GM10266 (cell line): Measurements from ENCODE around the gene ADIPOR1.
"Not testable (repeated sequence)": the region's sequence is repeated elsewhere in the genome, so short reads cannot be mapped to it uniquely, and the experiment has no call there.

Experiments used
- DNase-seq: peaks from one replicate; pipeline ENCODE4 v3.0.0; 2012; ENCODE audit errors: extremely low spot score
- CTCF ChIP-seq: IDR thresholded peaks from 2 replicates; pipeline ENCODE4 v1.5.1; 2012; ENCODE audit warnings: mild to moderate bottlenecking, low read depth; ENCODE audit not compliant: control insufficient read depth, insufficient read depth; ENCODE audit errors: missing control alignments

Gene ADIPOR1

DNA sequence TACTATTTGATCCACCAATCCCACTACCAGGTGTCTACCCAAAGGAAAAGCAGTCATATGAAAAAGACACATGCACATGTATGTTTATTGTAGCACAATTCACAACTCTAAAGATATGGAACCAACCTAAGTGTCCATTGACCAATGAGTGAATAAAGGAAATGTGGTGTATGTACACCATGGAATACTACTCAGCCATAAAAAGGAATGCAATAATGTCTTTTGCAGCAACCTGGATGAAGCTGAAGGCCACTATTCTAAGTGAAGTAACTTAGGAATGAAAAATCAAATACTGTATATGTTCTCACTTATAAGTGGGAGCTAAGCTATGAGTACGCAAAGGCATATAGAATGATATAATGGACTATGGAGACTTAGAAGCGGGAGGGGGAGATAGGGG, 12.6 kb downstream of the ADIPOR1 start:
- TF ChIP-seq CTCF, result no peak
- no peak for DNase-seq

DNA sequence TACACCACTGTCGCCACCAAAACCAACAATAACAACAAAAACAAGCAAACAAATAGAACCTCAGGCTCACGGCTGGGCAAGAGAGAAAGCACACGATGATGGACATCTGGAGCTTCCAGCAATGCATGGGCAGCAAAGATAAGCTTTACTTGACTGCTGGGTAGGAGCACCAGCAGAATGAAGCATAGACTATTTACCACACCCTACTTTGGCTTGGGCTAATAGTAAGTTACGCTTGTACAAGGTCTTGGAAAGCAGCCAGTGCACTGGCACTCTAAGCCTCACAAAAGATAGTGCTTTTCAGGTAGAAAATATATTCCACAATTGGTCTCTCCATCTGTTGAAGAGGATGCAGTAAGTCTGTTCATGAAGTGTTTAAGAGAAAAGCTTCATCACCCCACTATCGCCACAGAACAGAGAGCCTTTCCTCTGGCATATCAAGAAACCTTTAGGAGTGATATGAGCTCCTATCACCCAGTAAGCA, 13.6 kb downstream of the ADIPOR1 start:
- DNase-seq, result no peak
- no peak for TF ChIP-seq CTCF

GRCh38 chr1:202942426-202942825, 15.7 kb downstream of the ADIPOR1 start:
- no peak for TF ChIP-seq CTCF
- DNase-seq, result no peak

GRCh38 chr1:202941372-202941771, 16.7 kb downstream of the ADIPOR1 start:
- no peak for TF ChIP-seq CTCF
- DNase-seq, result no peak

- no peak for DNase-seq
- TF ChIP-seq CTCF, result no peak
Observed at GRCh38 chr1:202940561-202940960, 17.6 kb downstream of the ADIPOR1 start.

GRCh38 chr1:202938287-202938925, 19.7 kb downstream of the ADIPOR1 start:
- no peak for DNase-seq
- no peak for TF ChIP-seq CTCF

GRCh38 chr1:202936409-202936808, 21.7 kb downstream of the ADIPOR1 start:
- not testable (repeated sequence) for DNase-seq

DNA sequence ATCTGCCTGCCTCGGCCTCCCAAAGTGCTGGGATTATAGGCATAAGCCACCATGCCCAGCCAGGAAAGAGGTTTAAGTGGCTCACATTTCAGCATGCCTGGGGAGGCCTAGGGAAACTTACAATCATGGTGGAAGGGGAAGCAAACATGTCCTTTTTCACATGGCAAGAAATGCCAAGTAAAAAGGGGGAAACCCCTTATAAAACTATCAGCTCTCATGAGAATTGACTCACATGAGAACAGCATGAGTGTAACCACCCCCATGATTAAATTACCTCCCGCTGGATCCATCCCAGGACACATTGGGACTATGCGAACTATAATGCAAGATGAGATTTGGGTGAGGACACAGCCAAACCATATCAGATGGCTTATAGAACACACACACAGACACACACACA, 22.3 kb downstream of the ADIPOR1 start:
- TF ChIP-seq CTCF, result no peak
- no peak for DNase-seq
